IMR-90 (cell line): Measurements from ENCODE around the gene MRPL49. TPM values are rescaled to one million over a fixed set of nuclear protein-coding genes. Genes with fewer than 3 reads are reported as not detected.

ENCODE experiments used
- ATAC-seq: fragments of 200-7000 bp; cut with Tn5 transposase; 2 replicates; pipeline ENCODE4 v1.9.1; 2020; ENCODE audit warnings: low read depth, mild to moderate bottlenecking, moderate library complexity
- BruUV-seq: library from RNA; stranded (reverse); fragments of 400-500 nt; replicated peaks from 2 replicates; lab custom pipeline; 2021; lab: Mats Ljungman, UMichigan
- CTCF ChIA-PET: fragments of 300-600 bp; formaldehyde crosslinking; extraction: SDS; loops from one replicate; lab custom pipeline; 2021; ENCODE audit warnings: antibody characterized with exemption; lab: Yijun Ruan, JAX
- POLR2A ChIA-PET: fragments of 300-600 bp; sonication (Branson Sonifier 250); formaldehyde crosslinking; loops from one replicate; lab custom pipeline; 2022; ENCODE audit warnings: antibody characterized with exemption; ENCODE audit not compliant: unreplicated experiment; lab: Charles Lee
- DNase-seq: peaks from one replicate; pipeline ENCODE4 v3.0.0; 2013
- H2AFZ ChIP-seq: replicated peaks from 2 replicates; pipeline ENCODE3; 2013; ENCODE audit warnings: low read length, mild to moderate bottlenecking; ENCODE audit not compliant: poor library complexity
- H2AK5ac ChIP-seq: 2 replicates; pipeline ENCODE4 v1.6.1; 2013; ENCODE audit warnings: low read depth, low read length, inconsistent platforms
- H2AK9ac ChIP-seq: replicated peaks from 2 replicates; pipeline ENCODE3; 2013; ENCODE audit warnings: mild to moderate bottlenecking, low read depth, low read length, moderate library complexity; ENCODE audit not compliant: poor library complexity
- H2BK120ac ChIP-seq: 2 replicates; pipeline ENCODE4 v1.6.1; 2013; ENCODE audit warnings: low read depth, low read length, inconsistent platforms
- H2BK15ac ChIP-seq: 3 replicates; pipeline ENCODE4 v1.6.1; 2013; ENCODE audit warnings: low read depth, low read length, inconsistent platforms
- H2BK20ac ChIP-seq: 2 replicates; pipeline ENCODE4 v1.6.1; 2013; ENCODE audit warnings: low read depth, mild to moderate bottlenecking, inconsistent platforms, low read length, moderate library complexity
- H2BK5ac ChIP-seq: 2 replicates; pipeline ENCODE4 v1.6.1; 2013; ENCODE audit warnings: mild to moderate bottlenecking, low read depth, low read length, inconsistent platforms; ENCODE audit not compliant: poor library complexity, severe bottlenecking
- H3K14ac ChIP-seq: replicated peaks from 2 replicates; pipeline ENCODE4 v1.6.1; 2013; ENCODE audit warnings: low read depth, low read length, inconsistent platforms
- H3K18ac ChIP-seq: 2 replicates; pipeline ENCODE4 v1.6.1; 2013; ENCODE audit warnings: low read depth, low read length, control low read depth
- H3K23ac ChIP-seq: 2 replicates; pipeline ENCODE4 v1.6.1; 2013; ENCODE audit warnings: low read depth, low read length, inconsistent platforms
- H3K27ac ChIP-seq: 2 replicates; pipeline ENCODE4 v1.5.1; 2013; ENCODE audit warnings: mild to moderate bottlenecking, control low read depth, low read length; ENCODE audit not compliant: insufficient read depth
- H3K27me3 ChIP-seq: 2 replicates; pipeline ENCODE4 v1.6.1; 2013; ENCODE audit warnings: low read length; ENCODE audit not compliant: control insufficient read depth, insufficient read depth
- H3K36me3 ChIP-seq: 2 replicates; pipeline ENCODE4 v1.6.1; 2013; ENCODE audit warnings: low read length, mixed read lengths; ENCODE audit not compliant: control insufficient read depth, insufficient read depth
- H3K4ac ChIP-seq: 2 replicates; pipeline ENCODE4 v1.6.1; 2013; ENCODE audit warnings: low read depth, low read length, inconsistent platforms
- H3K4me1 ChIP-seq: 2 replicates; pipeline ENCODE4 v1.6.1; 2013; ENCODE audit warnings: low read length, mixed read lengths; ENCODE audit not compliant: control insufficient read depth, insufficient read depth
- H3K4me2 ChIP-seq: 2 replicates; pipeline ENCODE4 v1.6.1; 2013; ENCODE audit warnings: low read depth, mild to moderate bottlenecking, control low read depth, low read length, moderate library complexity
- H3K4me3 ChIP-seq: 2 replicates; pipeline ENCODE4 v1.5.1; 2013; ENCODE audit warnings: low read depth, mild to moderate bottlenecking, control low read depth, low read length, moderate library complexity; ENCODE audit not compliant: insufficient read depth
- H3K56ac ChIP-seq: 2 replicates; pipeline ENCODE4 v1.6.1; 2013; ENCODE audit warnings: low read length, inconsistent platforms; ENCODE audit not compliant: insufficient read depth; ENCODE audit errors: extremely low read depth
- H3K79me1 ChIP-seq, 2 experiments: 2 replicates each; pipeline ENCODE4 v1.6.1; 2013; ENCODE audit warnings: low read length in 2 of 2, inconsistent platforms in 1 of 2, low read depth in 1 of 2
- H3K9ac ChIP-seq: 2 replicates; pipeline ENCODE4 v1.6.1; 2013; ENCODE audit warnings: low read depth, low read length, control low read depth
- H3K9me1 ChIP-seq: 2 replicates; pipeline ENCODE4 v1.6.1; 2013; ENCODE audit warnings: low read length, inconsistent platforms; ENCODE audit not compliant: insufficient read depth
- H3K9me3 ChIP-seq: 2 replicates; pipeline ENCODE4 v1.6.1; 2013; ENCODE audit warnings: low read length; ENCODE audit not compliant: control insufficient read depth, insufficient read depth
- H4K20me1 ChIP-seq: 2 replicates; pipeline ENCODE4 v1.6.1; 2013; ENCODE audit warnings: low read length, inconsistent platforms; ENCODE audit not compliant: insufficient read depth
- H4K5ac ChIP-seq: 2 replicates; pipeline ENCODE4 v1.6.1; 2013; ENCODE audit warnings: mild to moderate bottlenecking, low read depth, low read length, control low read depth
- H4K8ac ChIP-seq, 2 experiments: 2 replicates each; pipeline ENCODE4 v1.6.1; 2013; ENCODE audit warnings: low read depth in 2 of 2, low read length in 2 of 2, control low read depth in 1 of 2, inconsistent platforms in 1 of 2
- H4K91ac ChIP-seq: 2 replicates; pipeline ENCODE4 v1.6.1; 2013; ENCODE audit warnings: low read depth, low read length, inconsistent platforms; ENCODE audit not compliant: insufficient read depth
- CHD1 ChIP-seq: IDR thresholded peaks from 2 replicates; pipeline ENCODE4 v1.6.1; 2012; ENCODE audit warnings: low read depth, low read length, improper control_type of control experiment
- MAZ ChIP-seq: IDR thresholded peaks from 2 replicates; pipeline ENCODE4 v1.6.1; 2012; ENCODE audit warnings: low read depth, mild to moderate bottlenecking, low read length, improper control_type of control experiment, moderate library complexity, borderline replicate concordance
- NFE2L2 ChIP-seq: fragments of 150-350 bp; IDR thresholded peaks from 2 replicates; pipeline ENCODE4 v1.6.1; 2016; ENCODE audit warnings: low read depth, mild to moderate bottlenecking, low read length
- RCOR1 ChIP-seq: IDR thresholded peaks from 2 replicates; pipeline ENCODE4 v1.6.1; 2012; ENCODE audit warnings: mild to moderate bottlenecking, low read length, improper control_type of control experiment; ENCODE audit not compliant: insufficient replicate concordance
- WGBS, 2 experiments: methylation state at CpG; one replicate each; pipeline versions ENCODE4 v1.1.5 to v1.1.7; 2013; ENCODE audit warnings: missing lambda C conversion rate in 2 of 2; ENCODE audit not compliant: insufficient read length in 1 of 2; ENCODE audit errors: extremely low coverage in 2 of 2; 5-methylcytosine and 5-hydroxymethylcytosine counted together
- dilution Hi-C: fragments of 300-500 bp; cut with HindIII; formaldehyde crosslinking; loops from one replicate; pipeline ENCODE4 v1.14.3; 2018; ENCODE audit warnings: low sequenced_read_pairs; ENCODE audit not compliant: unreplicated experiment
- in situ Hi-C: fragments of 300-500 bp; cut with MboI; formaldehyde crosslinking; loops from 3 replicates; pipeline ENCODE4 v1.14.3; 2019; ENCODE audit warnings: low sequenced_read_pairs, inconsistent platforms, mixed read lengths
- intact Hi-C: fragments of 100-400 bp; cut with micrococcal nuclease; formaldehyde crosslinking; loops from 2 replicates; pipeline ENCODE4 v1.10.0; 2022
- polyA plus RNA-seq, 3 experiments: library from polyadenylated mRNA; depleted of rRNA; stranded (reverse); fragments of >200 nt; gene quantifications; 2 replicates each; pipeline ENCODE4 v1.2.3, GENCODE V29; 2012; ENCODE audit warnings: low replicate concordance in 1 of 3
- total RNA-seq: library from RNA; depleted of rRNA; stranded (reverse); fragments of >200 nt; gene quantifications from 2 replicates; pipeline ENCODE4 v1.2.3, GENCODE V29; 2012

MRPL49 gene
- total and polyA plus RNA-seq, 2 of the 4 experiments (the other 2 are of a cell fraction) = 55.2 to 56.8 TPM

DNA sequence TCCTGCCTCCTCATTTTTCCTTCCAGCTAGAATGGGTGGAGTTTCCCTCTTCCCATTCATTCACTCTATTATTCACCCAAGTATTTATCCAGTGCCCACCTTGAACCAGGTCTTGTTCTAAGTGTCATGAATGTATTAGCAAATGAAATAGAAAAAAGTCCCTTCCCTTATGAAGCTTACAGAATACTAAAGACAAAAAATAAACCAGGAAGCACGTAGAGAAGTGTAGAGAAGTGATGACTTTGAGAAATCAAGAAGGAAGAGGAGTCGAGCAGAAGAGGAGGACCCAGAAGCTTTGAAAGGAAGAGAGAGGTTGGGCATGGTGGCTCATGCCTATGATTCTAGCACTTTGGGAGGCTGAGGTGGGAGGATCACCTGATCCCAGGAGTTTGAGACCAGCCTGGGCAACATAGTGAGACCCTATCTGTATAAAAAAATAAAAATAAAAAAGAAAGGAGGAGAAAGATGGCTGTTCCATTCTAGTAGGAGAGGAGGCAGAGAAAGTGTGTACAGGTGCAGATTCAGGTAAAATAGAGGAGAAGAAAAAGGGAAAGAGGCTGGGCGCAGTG lies 29.3 kb downstream of the MRPL49 start:
- H2BK15ac ChIP-seq = no peak overlapping the region
- H3K14ac ChIP-seq = no peak overlapping the region
- no peak overlapping the region for H2BK5ac ChIP-seq
- dilution Hi-C loops (no loop called here), in situ Hi-C loops (no loop called here), intact Hi-C loops (no loop called here)
- H3K4me1 ChIP-seq = peaks cover 2% of the 10 kb centered on the region
- no peak overlapping the region for H3K56ac ChIP-seq
- H3K4me3 ChIP-seq = no peak overlapping the region
- no peak overlapping the region for H3K27ac ChIP-seq
- H3K4ac ChIP-seq = no peak overlapping the region
- H3K36me3 ChIP-seq = no peaks in the 10 kb centered on the region
- H3K27me3 ChIP-seq = peaks cover 3% of the 10 kb centered on the region; the same call in 1 of the 2 replicates
- H2BK120ac ChIP-seq = no peak overlapping the region
- 67% methylated on average over 1 of the region's 3 CpGs; no CpG with 5 or more reads in 1 of the 2 experiments for WGBS, 2 experiments
- no peak overlapping the region for H4K5ac ChIP-seq
- BruUV-seq = no TSS peak
- H4K8ac ChIP-seq = no peak overlapping the region
- no peak overlapping the region; the same call in 1 of the 2 replicates for H2AK5ac ChIP-seq
- CTCF ChIA-PET = no interaction called here
- no peaks in the 10 kb centered on the region for H4K20me1 ChIP-seq
- no peak for ATAC-seq
- peak overlapping the region; percentile 84 for H2AFZ ChIP-seq
- no peak overlapping the region for H3K18ac ChIP-seq
- POLR2A ChIA-PET = no interaction called here
- no peak overlapping the region for H3K23ac ChIP-seq
- H3K4me2 ChIP-seq = no peak overlapping the region
- peaks cover 3% of the 10 kb centered on the region; the same call in 1 of the 2 replicates for H3K9me3 ChIP-seq
- no peak overlapping the region for H3K9ac ChIP-seq
- no peak for TF ChIP-seq MAZ
- no peak for TF ChIP-seq RCOR1
- no peak for TF ChIP-seq NFE2L2
- no peak for TF ChIP-seq CHD1
- H4K91ac ChIP-seq = no peak overlapping the region
- no peak for DNase-seq
- no peaks in the 10 kb centered on the region for H3K79me1 ChIP-seq
- no peak overlapping the region for H2BK20ac ChIP-seq
- no peak overlapping the region for H2AK9ac ChIP-seq
- H3K9me1 ChIP-seq = no peaks in the 10 kb centered on the region
